Esophagus muscularis mucosa (tissue), 4 donors: ENCODE results near the gene ZNF33B.

Experiments
- CTCF ChIP-seq, 3 experiments: fragments of 200-600 bp in 2 of 3; fragments of 450-650 bp in 1 of 3; sonication (generic) in 2 of 3; IDR thresholded peaks; one replicate each; pipeline ENCODE4 v1.5.1; 2017 to 2019; ENCODE audit warnings: antibody characterized with exemption in 3 of 3, mild to moderate bottlenecking in 2 of 3, moderate library complexity in 1 of 3
- EP300 ChIP-seq: sonication (generic); formaldehyde crosslinking; IDR thresholded peaks from one replicate; pipeline ENCODE4 v1.6.1; 2017; ENCODE audit warnings: antibody characterized with exemption
- POLR2A ChIP-seq: fragments of 450-650 bp; IDR thresholded peaks from one replicate; pipeline ENCODE4 v1.6.1; 2017; ENCODE audit warnings: antibody characterized with exemption, moderate library complexity, mild to moderate bottlenecking, low read depth

GRCh38 chr10:42623929-42624328 lies 14.4 kb downstream of the ZNF33B start:
- no peak for TF ChIP-seq CTCF (IDR thresholded peaks at IDR 0.05)
- TF ChIP-seq POLR2A = no peak
- no peak for TF ChIP-seq EP300
